BLaER1 (cell line): ENCODE results near the gene ECEL1.

Experiments
- H3K27ac ChIP-seq: shearing (Covaris generic); formaldehyde crosslinking; 2 replicates; pipeline ENCODE4 v1.8.1; 2022
- H3K27me3 ChIP-seq: shearing (Covaris generic); formaldehyde crosslinking; 2 replicates; pipeline ENCODE4 v1.8.1; 2022
- H3K36me3 ChIP-seq: shearing (Covaris generic); formaldehyde crosslinking; 2 replicates; pipeline ENCODE4 v1.8.1; 2022
- H3K4me1 ChIP-seq: shearing (Covaris generic); formaldehyde crosslinking; 2 replicates; pipeline ENCODE4 v1.8.1; 2022
- H3K4me2 ChIP-seq: shearing (Covaris generic); formaldehyde crosslinking; 2 replicates; pipeline ENCODE4 v1.8.1; 2022
- H3K4me3 ChIP-seq: shearing (Covaris generic); formaldehyde crosslinking; 2 replicates; pipeline ENCODE4 v1.8.1; 2022
- H3K9ac ChIP-seq: shearing (Covaris generic); formaldehyde crosslinking; 2 replicates; pipeline ENCODE4 v1.8.1; 2022
- H3K9me3 ChIP-seq: shearing (Covaris generic); formaldehyde crosslinking; 2 replicates; pipeline ENCODE4 v1.8.1; 2022
- H4K20me1 ChIP-seq: shearing (Covaris generic); formaldehyde crosslinking; 2 replicates; pipeline ENCODE4 v1.8.1; 2022
- Cebpa-rat ChIP-seq: shearing (Covaris generic); IDR thresholded peaks from 2 replicates; pipeline ENCODE4 v1.8.1; 2022

ECEL1 gene

DNA sequence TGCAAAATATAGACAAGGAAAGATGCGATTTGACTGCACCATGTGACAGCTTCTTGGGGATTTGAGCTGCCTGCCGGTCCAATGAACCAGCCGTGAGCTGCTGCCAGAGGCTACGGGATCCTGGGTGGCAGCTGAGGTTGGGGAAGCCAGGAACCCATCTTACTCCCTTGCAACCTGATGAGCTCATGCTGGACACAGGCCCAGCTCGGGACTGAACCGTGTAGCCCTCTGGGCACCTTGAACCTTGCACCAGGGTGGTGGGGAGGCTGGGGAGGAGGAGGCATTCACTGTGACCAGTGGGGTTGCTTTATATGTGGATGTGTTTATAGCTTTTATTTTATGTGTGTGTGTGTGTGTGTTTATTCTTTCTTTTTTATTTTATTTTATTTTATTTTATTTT lies 22.6 kb downstream of the ECEL1 start:
- Histone ChIP-seq H3K9me3 (no peaks in the 10 kb centered on the region), H3K27ac (no peak overlapping the region), H3K4me2 (no peak overlapping the region), H3K36me3 (no peaks in the 10 kb centered on the region), H4K20me1 (no peaks in the 10 kb centered on the region), H3K27me3 (no peaks in the 10 kb centered on the region), H3K9ac (no peak overlapping the region), H3K4me3 (no peak overlapping the region), H3K4me1 (peaks cover 4% of the 10 kb centered on the region; the same call in 1 of the 2 replicates)
- TF ChIP-seq Cebpa-rat = no peak

DNA sequence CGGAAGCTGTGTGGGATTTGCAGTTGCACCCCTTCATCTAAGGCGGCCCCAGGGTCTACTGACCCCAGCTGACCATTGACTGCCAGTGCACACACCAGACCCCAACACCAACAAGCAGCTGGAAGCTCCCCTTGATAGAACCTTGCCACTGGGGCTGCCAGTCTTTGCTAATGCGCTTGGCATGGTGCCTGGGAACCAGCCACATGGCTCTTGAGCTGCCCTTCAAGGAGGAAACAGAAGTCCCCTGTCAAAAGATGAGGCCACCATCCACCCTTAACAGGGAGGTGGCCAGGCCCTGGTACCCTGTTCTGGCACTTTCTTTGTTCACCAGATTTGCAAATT lies 23.1 kb downstream of the ECEL1 start:
- Histone ChIP-seq H3K9me3 (no peaks in the 10 kb centered on the region), H4K20me1 (no peaks in the 10 kb centered on the region), H3K4me2 (no peak overlapping the region), H3K4me3 (no peak overlapping the region), H3K9ac (no peak overlapping the region), H3K36me3 (no peaks in the 10 kb centered on the region), H3K27ac (no peak overlapping the region), H3K4me1 (peaks cover 4% of the 10 kb centered on the region; the same call in 1 of the 2 replicates), H3K27me3 (no peaks in the 10 kb centered on the region)
- TF ChIP-seq Cebpa-rat = no peak

DNA sequence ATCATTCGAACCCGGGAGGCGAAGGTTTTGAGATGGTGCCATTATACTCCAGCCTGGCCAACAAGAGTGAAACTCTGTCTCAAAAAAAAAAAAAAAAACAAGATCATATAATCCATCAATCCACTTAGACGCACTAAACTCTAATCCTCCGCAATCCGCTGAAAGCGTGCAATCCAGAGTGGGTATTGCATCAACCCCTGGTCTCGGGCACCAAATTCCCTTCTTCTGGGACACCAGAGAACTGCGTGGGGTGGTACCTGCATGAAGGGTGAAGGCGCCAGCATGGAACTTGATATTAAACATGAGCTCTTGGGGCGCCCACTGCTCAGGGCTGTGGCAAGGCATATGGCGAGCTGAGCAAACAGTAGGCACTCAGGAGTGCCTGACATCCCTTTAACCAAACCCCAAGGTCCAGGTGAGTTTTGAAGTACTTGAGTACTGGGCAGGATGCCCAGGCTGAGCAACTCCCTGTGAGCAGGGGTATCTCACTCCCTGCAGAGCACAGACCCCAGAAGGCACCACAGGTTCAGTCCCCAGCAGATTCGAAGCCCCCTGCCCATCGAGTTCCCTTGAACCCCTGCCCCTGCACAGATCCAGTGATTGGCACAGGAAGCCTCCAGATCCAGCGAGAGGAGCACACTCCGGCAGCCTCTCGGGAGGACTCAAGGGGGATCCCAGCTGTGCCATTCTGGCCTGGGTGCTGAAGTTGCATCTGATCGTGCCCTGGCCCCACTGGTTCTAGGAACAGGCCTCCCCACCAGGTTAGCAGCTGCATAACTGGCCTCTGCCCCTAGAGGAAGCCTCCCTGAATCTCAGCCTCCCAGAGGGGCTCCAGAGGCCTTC lies 23.7 kb downstream of the ECEL1 start:
- Histone ChIP-seq H3K27ac (no peak overlapping the region), H3K9me3 (no peaks in the 10 kb centered on the region), H3K4me3 (no peak overlapping the region), H4K20me1 (no peaks in the 10 kb centered on the region), H3K27me3 (no peaks in the 10 kb centered on the region), H3K9ac (no peak overlapping the region), H3K4me1 (peaks cover 4% of the 10 kb centered on the region; the same call in 1 of the 2 replicates), H3K36me3 (no peaks in the 10 kb centered on the region), H3K4me2 (no peak overlapping the region)
- no peak for TF ChIP-seq Cebpa-rat

DNA sequence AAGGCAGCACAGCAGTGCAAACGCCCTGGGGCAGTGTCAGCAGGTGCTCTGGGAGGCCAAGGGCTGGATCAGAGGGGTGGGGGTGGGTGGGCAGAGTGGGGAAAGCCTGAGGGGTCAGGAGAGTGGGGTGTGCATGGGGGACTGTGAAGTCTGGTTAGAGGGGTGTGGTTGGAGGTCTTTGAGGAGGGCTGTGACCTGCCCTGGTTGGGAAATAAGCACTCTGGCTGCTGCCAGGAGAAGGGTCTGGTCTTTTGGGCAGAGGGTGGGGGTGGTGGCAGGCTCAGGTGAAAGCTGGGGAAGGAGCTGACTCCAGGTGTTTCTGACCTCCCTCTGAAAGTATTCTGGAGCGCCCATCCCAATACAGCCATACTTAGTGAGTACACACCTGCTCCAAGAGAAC lies 27.5 kb downstream of the ECEL1 start:
- Histone ChIP-seq H3K4me1 (no peaks in the 10 kb centered on the region), H3K4me3 (no peak overlapping the region), H3K36me3 (no peaks in the 10 kb centered on the region), H3K9ac (no peak overlapping the region), H3K4me2 (no peak overlapping the region), H4K20me1 (no peaks in the 10 kb centered on the region), H3K9me3 (no peaks in the 10 kb centered on the region), H3K27ac (no peak overlapping the region), H3K27me3 (no peaks in the 10 kb centered on the region)
- no peak for TF ChIP-seq Cebpa-rat

DNA sequence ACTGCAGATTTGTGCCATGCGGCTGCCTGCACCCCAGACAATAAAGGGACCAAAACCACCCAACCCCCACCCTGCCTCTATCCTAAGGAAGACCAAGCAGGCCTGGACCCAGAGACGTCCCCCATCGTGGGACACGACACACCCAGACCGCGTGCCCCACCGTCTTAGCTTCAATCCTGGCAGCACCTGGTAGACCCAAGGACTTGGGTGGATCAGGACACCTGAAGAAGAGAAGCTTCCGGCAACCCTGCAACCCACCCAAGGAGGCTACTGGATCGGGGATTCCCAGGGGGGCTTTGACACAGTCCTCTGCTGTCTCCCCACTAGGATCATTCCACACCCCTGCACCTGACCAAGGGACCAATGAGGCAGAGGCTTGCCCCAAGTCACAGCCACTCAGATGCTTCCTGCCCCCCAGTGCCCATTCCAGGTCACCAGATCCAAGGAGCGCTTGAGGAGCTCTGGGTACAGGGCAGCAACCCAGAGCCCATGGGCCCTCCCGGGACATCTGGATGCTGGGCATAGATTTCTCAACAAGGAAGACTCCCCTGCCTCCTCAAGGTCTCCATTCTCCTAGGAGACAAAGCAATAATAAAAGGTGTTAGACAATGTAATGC lies 28.1 kb downstream of the ECEL1 start:
- Histone ChIP-seq H3K27ac (no peak overlapping the region), H3K4me2 (no peak overlapping the region), H3K9me3 (no peaks in the 10 kb centered on the region), H4K20me1 (no peaks in the 10 kb centered on the region), H3K4me3 (no peak overlapping the region), H3K36me3 (no peaks in the 10 kb centered on the region), H3K27me3 (no peaks in the 10 kb centered on the region), H3K4me1 (no peaks in the 10 kb centered on the region), H3K9ac (no peak overlapping the region)
- no peak for TF ChIP-seq Cebpa-rat

DNA sequence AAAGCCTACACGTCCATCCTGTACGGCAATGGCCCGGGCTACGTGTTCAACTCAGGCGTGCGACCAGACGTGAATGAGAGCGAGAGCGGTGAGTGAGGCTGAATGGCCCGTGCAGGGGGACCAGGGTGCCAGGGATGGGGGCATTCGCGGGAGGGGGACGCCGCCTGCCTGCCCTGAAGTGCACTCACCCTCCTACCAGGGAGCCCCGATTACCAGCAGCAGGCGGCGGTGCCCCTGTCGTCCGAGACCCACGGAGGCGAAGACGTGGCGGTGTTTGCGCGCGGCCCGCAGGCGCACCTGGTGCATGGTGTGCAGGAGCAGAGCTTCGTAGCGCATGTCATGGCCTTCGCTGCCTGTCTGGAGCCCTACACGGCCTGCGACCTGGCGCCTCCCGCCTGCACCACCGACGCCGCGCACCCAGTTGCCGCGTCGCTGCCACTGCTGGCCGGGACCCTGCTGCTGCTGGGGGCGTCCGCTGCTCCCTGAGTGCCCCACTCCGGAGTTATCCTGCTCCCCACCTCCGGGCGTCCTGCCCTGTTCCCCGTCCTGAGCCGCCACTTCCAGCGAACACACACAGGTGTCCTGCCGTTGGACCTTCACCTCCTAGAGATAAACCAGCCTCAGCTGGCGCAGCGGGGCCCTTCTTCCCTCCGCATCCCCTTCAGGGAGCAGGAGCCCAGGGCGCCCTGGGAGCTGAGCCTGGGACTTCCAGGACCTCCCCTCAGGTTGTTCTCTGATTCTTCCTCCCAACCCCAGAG lies 28.8 kb downstream of the ECEL1 start:
- Histone ChIP-seq H4K20me1 (no peaks in the 10 kb centered on the region), H3K4me2 (no peak overlapping the region), H3K27me3 (no peaks in the 10 kb centered on the region), H3K9me3 (no peaks in the 10 kb centered on the region), H3K27ac (no peak overlapping the region), H3K9ac (no peak overlapping the region), H3K4me1 (no peaks in the 10 kb centered on the region), H3K4me3 (no peak overlapping the region), H3K36me3 (no peaks in the 10 kb centered on the region)
- TF ChIP-seq Cebpa-rat = no peak

DNA sequence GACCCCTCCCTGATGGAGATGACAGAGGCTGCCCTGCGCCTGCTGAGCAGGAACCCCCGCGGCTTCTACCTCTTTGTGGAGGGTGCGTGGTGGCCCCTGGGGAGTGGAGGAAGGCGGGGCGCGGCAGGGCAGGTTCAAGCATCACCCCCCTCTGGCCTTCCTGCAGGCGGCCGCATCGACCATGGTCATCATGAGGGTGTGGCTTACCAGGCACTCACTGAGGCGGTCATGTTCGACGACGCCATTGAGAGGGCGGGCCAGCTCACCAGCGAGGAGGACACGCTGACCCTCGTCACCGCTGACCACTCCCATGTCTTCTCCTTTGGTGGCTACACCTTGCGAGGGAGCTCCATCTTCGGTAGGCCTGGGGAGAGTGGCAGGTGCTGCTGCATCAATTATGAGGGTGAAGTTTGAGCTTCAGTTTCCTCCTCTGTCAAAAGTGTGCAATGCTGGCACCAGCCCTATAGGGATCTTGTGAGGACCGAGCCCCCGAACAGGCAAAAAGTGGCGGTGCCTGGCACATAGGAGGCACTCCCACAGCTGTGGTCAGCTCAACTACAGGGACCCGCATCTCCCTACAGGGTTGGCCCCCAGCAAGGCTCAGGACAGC lies 29.5 kb downstream of the ECEL1 start:
- Histone ChIP-seq H3K27me3 (no peaks in the 10 kb centered on the region), H3K9ac (no peak overlapping the region), H4K20me1 (no peaks in the 10 kb centered on the region), H3K36me3 (no peaks in the 10 kb centered on the region), H3K27ac (no peak overlapping the region), H3K4me2 (no peak overlapping the region), H3K9me3 (no peaks in the 10 kb centered on the region), H3K4me1 (no peaks in the 10 kb centered on the region), H3K4me3 (no peak overlapping the region)
- TF ChIP-seq Cebpa-rat = no peak

DNA sequence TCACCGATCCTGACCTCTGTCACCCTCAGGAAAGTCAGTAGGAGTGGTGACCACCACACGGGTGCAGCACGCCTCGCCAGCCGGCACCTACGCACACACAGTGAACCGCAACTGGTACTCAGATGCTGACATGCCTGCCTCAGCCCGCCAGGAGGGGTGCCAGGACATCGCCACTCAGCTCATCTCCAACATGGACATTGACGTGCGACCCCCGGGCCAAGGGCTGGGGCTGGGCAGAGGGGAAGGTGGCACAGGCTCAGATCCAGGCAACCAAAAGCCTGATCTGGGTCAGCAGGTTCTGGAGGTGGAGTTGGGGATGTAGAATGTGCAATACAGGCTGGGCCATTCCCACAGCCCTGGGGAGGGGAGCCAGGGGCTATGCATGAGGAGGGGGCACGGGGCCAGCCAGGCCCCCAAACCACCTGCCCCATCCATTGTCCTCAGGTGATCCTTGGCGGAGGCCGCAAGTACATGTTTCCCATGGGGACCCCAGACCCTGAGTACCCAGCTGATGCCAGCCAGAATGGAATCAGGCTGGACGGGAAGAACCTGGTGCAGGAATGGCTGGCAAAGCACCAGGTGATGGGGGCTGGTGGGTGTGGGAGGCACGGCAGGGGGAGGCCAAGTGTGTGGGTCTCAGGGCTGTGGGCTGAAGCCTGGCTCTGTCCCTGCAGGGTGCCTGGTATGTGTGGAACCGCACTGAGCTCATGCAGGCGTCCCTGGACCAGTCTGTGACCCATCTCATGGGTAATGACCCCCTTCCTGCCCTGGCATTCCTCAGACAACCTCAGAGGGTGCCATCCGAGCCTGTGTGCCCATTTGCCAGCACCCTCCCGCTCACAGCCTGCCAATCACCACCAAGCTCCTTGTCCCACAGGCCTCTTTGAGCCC lies 30.3 kb downstream of the ECEL1 start:
- H4K20me1 ChIP-seq = no peaks in the 10 kb centered on the region
- no peaks in the 10 kb centered on the region for H3K4me1 ChIP-seq
- H3K4me3 ChIP-seq = no peak overlapping the region
- no peak overlapping the region for H3K4me2 ChIP-seq
- H3K27me3 ChIP-seq = no peaks in the 10 kb centered on the region
- H3K9ac ChIP-seq = no peak overlapping the region
- no peaks in the 10 kb centered on the region for H3K36me3 ChIP-seq
- no peak overlapping the region for H3K27ac ChIP-seq
- no peaks in the 10 kb centered on the region for H3K9me3 ChIP-seq
- no peak for TF ChIP-seq Cebpa-rat
